HG02798 (cell line): ENCODE results near the gene LRP1-AS.

Experiments used
- ATAC-seq: cut with Tn5 transposase; IDR thresholded peaks from one replicate; pipeline ENCODE4 v1.9.1; 2021; ENCODE audit warnings: mild to moderate bottlenecking; ENCODE audit not compliant: unreplicated experiment, poor library complexity

The LRP1-AS gene

GRCh38 chr12:57181072-57181471, 33.7 kb upstream of the LRP1-AS start:
- ATAC-seq = no peak

GRCh38 chr12:57180321-57180989, 33.0 kb upstream of the LRP1-AS start:
- no peak for ATAC-seq

GRCh38 chr12:57179331-57180086, 32.1 kb upstream of the LRP1-AS start:
- ATAC-seq = no peak

GRCh38 chr12:57178213-57178612, 30.8 kb upstream of the LRP1-AS start:
- no peak for ATAC-seq

DNA sequence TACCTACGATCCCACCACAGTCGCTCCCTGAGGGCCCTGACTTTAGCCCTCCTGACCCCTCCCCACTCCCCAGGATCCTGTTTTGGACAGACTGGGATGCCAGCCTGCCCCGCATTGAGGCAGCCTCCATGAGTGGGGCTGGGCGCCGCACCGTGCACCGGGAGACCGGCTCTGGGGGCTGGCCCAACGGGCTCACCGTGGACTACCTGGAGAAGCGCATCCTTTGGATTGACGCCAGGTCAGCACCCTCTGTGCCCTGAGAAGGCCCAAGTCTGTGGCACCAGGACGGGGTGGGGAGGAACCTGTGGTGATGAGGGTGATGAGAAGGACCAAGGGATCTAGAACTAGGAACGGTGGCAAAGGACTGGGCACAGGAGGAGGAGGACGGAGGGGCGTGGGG, 29.9 kb upstream of the LRP1-AS start:
- no peak for ATAC-seq

GRCh38 chr12:57176846-57177245, 29.4 kb upstream of the LRP1-AS start:
- ATAC-seq = no peak

- no peak for ATAC-seq
Observed at GRCh38 chr12:57176139-57176477, 28.7 kb upstream of the LRP1-AS start.

- no peak for ATAC-seq
Observed at GRCh38 chr12:57175428-57176138, 28.2 kb upstream of the LRP1-AS start.

DNA sequence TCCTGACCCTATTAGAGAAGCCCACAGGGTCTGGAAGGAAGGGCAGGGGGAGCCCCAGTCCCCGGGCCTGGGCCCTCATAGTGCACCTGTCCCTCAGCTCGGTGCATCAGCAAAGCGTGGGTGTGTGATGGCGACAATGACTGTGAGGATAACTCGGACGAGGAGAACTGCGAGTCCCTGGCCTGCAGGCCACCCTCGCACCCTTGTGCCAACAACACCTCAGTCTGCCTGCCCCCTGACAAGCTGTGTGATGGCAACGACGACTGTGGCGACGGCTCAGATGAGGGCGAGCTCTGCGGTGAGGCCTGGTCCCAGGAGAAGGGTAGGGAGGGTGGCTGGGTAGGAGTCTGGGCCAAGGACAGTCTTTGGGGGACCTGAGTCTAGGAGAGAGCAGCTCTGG, 26.3 kb upstream of the LRP1-AS start:
- no peak for ATAC-seq

- no peak for ATAC-seq
Observed at GRCh38 chr12:57173089-57173488, 25.7 kb upstream of the LRP1-AS start.

- no peak for ATAC-seq
Observed at GRCh38 chr12:57171668-57172067, 24.2 kb upstream of the LRP1-AS start.

- ATAC-seq = no peak
Observed at GRCh38 chr12:57170927-57171326, 23.5 kb upstream of the LRP1-AS start.

GRCh38 chr12:57170408-57170807, 23.0 kb upstream of the LRP1-AS start:
- no peak for ATAC-seq

DNA sequence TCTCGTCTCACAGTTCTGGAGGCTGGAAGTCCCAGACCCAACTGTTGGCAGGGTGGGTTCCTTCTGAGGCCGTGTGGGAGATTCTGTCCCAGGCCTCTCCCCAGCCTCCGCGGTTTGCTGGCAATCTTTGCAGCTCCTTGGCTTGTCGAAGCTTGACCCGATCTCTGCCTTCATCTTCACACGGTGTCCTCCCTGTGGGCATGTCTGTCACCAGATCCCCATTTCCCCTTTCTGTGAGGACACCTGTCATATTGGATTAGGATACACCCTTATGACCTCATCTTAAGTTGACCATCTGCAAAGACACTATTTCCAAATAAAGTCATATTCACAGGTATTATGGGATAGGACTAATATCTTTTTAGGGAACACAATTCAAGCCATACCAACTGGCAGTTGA, 22.6 kb upstream of the LRP1-AS start:
- ATAC-seq = no peak

- ATAC-seq = no peak
Observed at GRCh38 chr12:57169046-57169795, 21.8 kb upstream of the LRP1-AS start.

DNA sequence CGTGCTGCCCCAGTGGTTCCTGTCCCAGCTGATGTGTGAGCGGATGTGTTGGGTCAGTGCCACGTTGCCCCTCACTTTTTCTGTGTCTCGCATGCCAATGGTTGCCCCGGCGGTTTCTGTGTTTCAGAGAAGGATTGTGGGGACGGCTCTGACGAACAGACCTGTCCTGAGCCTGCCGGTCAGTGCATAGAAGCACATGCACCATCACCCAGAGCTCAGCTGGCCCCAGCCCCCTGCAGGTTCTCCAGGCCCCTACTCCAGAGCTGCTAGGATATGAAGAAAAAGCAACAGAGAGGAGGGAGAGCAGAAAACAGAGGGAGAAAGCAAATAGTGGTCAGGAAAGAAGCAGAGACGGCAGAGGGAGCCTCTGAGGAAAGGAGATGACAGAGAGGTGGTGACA, 20.6 kb upstream of the LRP1-AS start:
- no peak for ATAC-seq

DNA sequence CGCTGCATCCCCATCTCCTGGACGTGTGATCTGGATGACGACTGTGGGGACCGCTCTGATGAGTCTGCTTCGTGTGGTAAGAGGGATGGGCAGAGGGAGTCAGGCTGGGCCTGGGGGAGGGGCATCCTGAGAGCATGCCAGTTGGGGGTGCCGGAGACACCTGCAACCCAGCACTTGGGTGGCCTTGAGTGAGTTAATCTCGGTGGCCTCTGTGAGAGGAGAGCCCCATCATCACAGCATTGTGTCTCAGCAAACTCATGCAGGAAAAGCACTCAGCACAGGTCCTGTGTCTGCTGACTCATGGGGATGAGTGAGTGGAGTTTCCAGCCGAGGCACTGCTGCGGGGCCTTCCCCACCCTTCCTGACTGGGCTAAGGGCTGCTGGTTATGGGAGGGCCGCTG, 19.6 kb upstream of the LRP1-AS start:
- ATAC-seq = no peak

DNA sequence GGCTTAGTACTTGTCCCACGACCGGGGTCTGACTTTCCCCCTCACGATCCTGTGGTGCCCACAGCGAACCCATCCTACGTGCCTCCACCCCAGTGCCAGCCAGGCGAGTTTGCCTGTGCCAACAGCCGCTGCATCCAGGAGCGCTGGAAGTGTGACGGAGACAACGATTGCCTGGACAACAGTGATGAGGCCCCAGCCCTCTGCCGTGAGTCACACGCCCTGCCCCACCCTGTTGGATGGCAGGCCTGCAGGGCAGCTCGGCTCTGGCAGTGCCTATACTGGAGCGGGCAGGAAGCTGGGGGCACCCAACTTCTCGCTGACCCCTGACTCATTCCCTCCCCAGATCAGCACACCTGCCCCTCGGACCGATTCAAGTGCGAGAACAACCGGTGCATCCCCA, 18.3 kb upstream of the LRP1-AS start:
- ATAC-seq = no peak

- no peak for ATAC-seq
Observed at GRCh38 chr12:57164966-57165625, 17.7 kb upstream of the LRP1-AS start.

DNA sequence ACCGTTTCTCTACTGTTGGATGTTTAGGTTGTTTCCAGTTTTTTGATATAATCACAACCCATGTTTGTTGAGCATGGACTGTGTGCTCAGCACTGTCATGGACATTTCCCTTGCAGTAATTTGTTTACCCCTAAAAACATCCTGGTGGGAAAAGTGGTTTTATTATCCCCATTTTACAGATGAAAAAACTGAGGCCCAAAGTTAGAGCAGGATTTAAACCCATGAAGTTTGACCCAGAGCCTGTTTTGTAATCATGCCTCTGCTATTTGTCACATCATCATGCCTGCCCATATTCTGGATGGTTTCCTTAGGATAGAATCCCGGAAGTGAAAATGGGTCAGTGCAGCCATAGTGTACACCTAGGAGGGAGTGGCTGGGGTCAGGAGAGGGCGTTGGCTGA, 17.0 kb upstream of the LRP1-AS start:
- ATAC-seq = no peak
